Testis (tissue), 2 donors: ENCODE data around the gene BCL6.

Experiments used
- POLR2A ChIP-seq: fragments of 450-650 bp; IDR thresholded peaks from one replicate; pipeline ENCODE4 v1.6.1; 2017; ENCODE audit warnings: antibody characterized with exemption, mild to moderate bottlenecking, moderate library complexity
- TF ChIP-seq, protein P1 (sequence below), 3 experiments: fragments of 450-650 bp in 2 of 3; fragments of 200-600 bp in 1 of 3; sonication (generic) in 1 of 3; IDR thresholded peaks; one replicate each; pipeline ENCODE4 v1.5.1; 2016 to 2019; ENCODE audit warnings: antibody characterized with exemption in 3 of 3, mild to moderate bottlenecking in 2 of 3, moderate library complexity in 1 of 3

DNA sequence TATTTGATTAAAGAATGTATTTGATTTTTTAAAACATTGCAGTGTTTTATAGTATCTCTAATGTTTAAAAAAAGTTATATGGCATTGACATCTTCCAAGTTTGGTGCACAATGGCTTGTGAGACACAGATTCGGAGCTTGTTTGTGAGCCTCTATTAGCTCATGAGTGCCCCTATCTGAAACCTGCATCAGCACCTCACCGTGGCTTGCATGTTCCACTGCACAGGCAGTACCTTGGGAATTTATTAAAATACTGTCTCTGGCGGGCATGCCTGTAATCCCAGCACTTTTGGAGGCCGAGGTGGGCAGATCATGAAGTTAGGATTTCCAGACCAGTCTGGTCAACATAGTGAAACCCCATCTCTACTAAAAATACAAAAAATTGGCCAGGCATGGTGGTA, 36.1 kb downstream of the BCL6 start:
- TF ChIP-seq, protein P1, sequence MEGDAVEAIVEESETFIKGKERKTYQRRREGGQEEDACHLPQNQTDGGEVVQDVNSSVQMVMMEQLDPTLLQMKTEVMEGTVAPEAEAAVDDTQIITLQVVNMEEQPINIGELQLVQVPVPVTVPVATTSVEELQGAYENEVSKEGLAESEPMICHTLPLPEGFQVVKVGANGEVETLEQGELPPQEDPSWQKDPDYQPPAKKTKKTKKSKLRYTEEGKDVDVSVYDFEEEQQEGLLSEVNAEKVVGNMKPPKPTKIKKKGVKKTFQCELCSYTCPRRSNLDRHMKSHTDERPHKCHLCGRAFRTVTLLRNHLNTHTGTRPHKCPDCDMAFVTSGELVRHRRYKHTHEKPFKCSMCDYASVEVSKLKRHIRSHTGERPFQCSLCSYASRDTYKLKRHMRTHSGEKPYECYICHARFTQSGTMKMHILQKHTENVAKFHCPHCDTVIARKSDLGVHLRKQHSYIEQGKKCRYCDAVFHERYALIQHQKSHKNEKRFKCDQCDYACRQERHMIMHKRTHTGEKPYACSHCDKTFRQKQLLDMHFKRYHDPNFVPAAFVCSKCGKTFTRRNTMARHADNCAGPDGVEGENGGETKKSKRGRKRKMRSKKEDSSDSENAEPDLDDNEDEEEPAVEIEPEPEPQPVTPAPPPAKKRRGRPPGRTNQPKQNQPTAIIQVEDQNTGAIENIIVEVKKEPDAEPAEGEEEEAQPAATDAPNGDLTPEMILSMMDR (IDR thresholded peaks at IDR 0.05): no peak
- no peak for TF ChIP-seq POLR2A
